ENCODE measurements around the gene CYGB. TPM values are rescaled to one million over a fixed set of nuclear protein-coding genes. Genes with fewer than 3 reads are reported as not detected.
A peak's percentile ranks its signal among the peaks of the same experiment; 100 is the strongest.

Gene CYGB
- polyA plus RNA-seq, 1 of the 3 experiments (the other 2 are of a cell fraction): 1.7 TPM

- ChIA-PET POLR2A (interaction anchor here (0.6 to 1.6 kb wide), 3 partner anchors 68 to 1487 kb away, joined by 3 to 4 read pairs (median 3); partner anchors contain the start of genes MRPL58 and PRPSAP1), CTCF (interaction anchor here (1.4 to 56.8 kb wide), 9 partner anchors 10 to 182 kb away, joined by 4 to 1687 read pairs (median 32); partner anchors contain the start of genes AANAT, RHBDF2 and UBE2O)
- Histone ChIP-seq H3K9ac (no peak overlapping the region), H2AFZ (ENCODE audit: low read depth) (no peak overlapping the region), H4K20me1 (ENCODE audit: insufficient read depth) (no peaks in the 10 kb centered on the region), H3F3A (replicated peaks; ENCODE audit: insufficient read depth) (peaks cover 19% of the 10 kb centered on the region), H3K79me2 (ENCODE audit: insufficient read depth) (peaks cover 24% of the 10 kb centered on the region; the same call in 1 of the 2 replicates), H3K4me1 (ENCODE audit: control insufficient read depth in 1 of 2, insufficient read depth in 2 of 2, low read depth in 1 of 2, low read length in 1 of 2) (peaks cover 21 to 61% of the 10 kb centered on the region in 2 experiments; a peak in 3 of 4 replicates), H3K36me3 (replicated peaks in 1 of 2; ENCODE audit: control insufficient read depth in 1 of 2, insufficient read depth in 2 of 2, low read length in 1 of 2) (no peaks in the 10 kb centered on the region), H3K4me2 (peak overlapping the region; percentile 92), H3K9me2 (no peaks in the 10 kb centered on the region), H3K27me3 (ENCODE audit: insufficient read depth) (no peaks in the 10 kb centered on the region), H3K9me3 (no peaks in the 10 kb centered on the region), H3K27ac (ENCODE audit: low read depth in 2 of 2, low read length in 1 of 2) (peak overlapping the region in 1 of 2 experiments; percentile 93; a peak in 2 of 4 replicates), H3K4me3 (ENCODE audit: low read depth in 2 of 2, low read length in 1 of 2) (no peak overlapping the region)
- 65% methylated on average over 5 of the region's 5 CpGs for WGBS (ENCODE audit: low lambda C conversion rate)
- no peak for DNase-seq
- TF ChIP-seq MXI1 (IDR thresholded peaks at IDR 0.05; ENCODE audit: low read depth, low read length) (no peak), REST (IDR thresholded peaks at IDR 0.05; ENCODE audit: low read depth, low read length) (no peak), RAD21 (IDR thresholded peaks at IDR 0.05; ENCODE audit: low read length) (no peak), TEAD4 (IDR thresholded peaks at IDR 0.05; ENCODE audit: borderline replicate concordance, insufficient read depth) (no peak), FOSL2 (IDR thresholded peaks at IDR 0.05; ENCODE audit: borderline replicate concordance, low read depth) (peak; percentile 37; the same call in 1 of the 2 replicates), TCF12 (IDR thresholded peaks at IDR 0.05) (0 out of 2 replicates have a peak, but pooled peaks have one; percentile 6)
Observed at GRCh38 chr17:76499267-76499667, 38.2 kb downstream of the CYGB start.

GRCh38 chr17:76498876-76499251 is 38.6 kb downstream of the CYGB start:
- CTCF ChIA-PET: interaction anchor here (1.1 to 56.8 kb wide), 10 partner anchors 9 to 208 kb away, joined by 3 to 1687 read pairs (median 26); partner anchors contain the start of genes AANAT, RHBDF2 and UBE2O
- no peak overlapping the region for H2AFZ ChIP-seq (ENCODE audit: low read depth)

More at GRCh38 chr17:76498876-76499251, 38.6 kb downstream of the CYGB start:
- H3K36me3 ChIP-seq (replicated peaks in 1 of 2; ENCODE audit: control insufficient read depth in 1 of 2, insufficient read depth in 2 of 2, low read length in 1 of 2): no peaks in the 10 kb centered on the region
- peak overlapping the region; percentile 92 for H3K4me2 ChIP-seq
- TF ChIP-seq TAF1 (IDR thresholded peaks at IDR 0.05; ENCODE audit: borderline replicate concordance, low read depth, low read length) (no peak), ELF1 (IDR thresholded peaks at IDR 0.05) (no peak), POLR2AphosphoS5 (IDR thresholded peaks at IDR 0.05; ENCODE audit: low read depth, low read length) (no peak), IRF3 (IDR thresholded peaks at IDR 0.05; ENCODE audit: low read depth, low read length) (no peak), SMC3 (IDR thresholded peaks at IDR 0.05; ENCODE audit: low read depth, low read length) (no peak), NFIC (IDR thresholded peaks at IDR 0.05; ENCODE audit: borderline replicate concordance) (no peak), TCF12 (IDR thresholded peaks at IDR 0.05) (no peak)
- no peaks in the 10 kb centered on the region for H4K20me1 ChIP-seq (ENCODE audit: insufficient read depth)
- no peaks in the 10 kb centered on the region for H3K9me3 ChIP-seq
- POLR2A ChIA-PET: interaction anchor here (0.6 to 1.6 kb wide), 4 partner anchors 45 to 1486 kb away, joined by 3 to 6 read pairs (median 4); partner anchors contain the start of genes MRPL58 and PRPSAP1
- no peak for DNase-seq
- H3K27me3 ChIP-seq (ENCODE audit: insufficient read depth): no peaks in the 10 kb centered on the region
- H3K27ac ChIP-seq (ENCODE audit: low read depth in 2 of 2, low read length in 1 of 2): peak overlapping the region; percentile 48 to 93
- peak overlapping the region; percentile 24; the same call in 1 of the 2 replicates for H3K9ac ChIP-seq
- peaks cover 21 to 64% of the 10 kb centered on the region in 2 experiments; a peak in 3 of 4 replicates for H3K4me1 ChIP-seq (ENCODE audit: control insufficient read depth in 1 of 2, insufficient read depth in 2 of 2, low read depth in 1 of 2, low read length in 1 of 2)
- 92% methylated on average over 4 of the region's 4 CpGs for WGBS (ENCODE audit: low lambda C conversion rate)
- H3K9me2 ChIP-seq: no peaks in the 10 kb centered on the region
- H3K79me2 ChIP-seq (ENCODE audit: insufficient read depth): peaks cover 24% of the 10 kb centered on the region; the same call in 1 of the 2 replicates
- H3F3A ChIP-seq (replicated peaks; ENCODE audit: insufficient read depth): peaks cover 15% of the 10 kb centered on the region
- no peak overlapping the region for H3K4me3 ChIP-seq (ENCODE audit: low read depth in 2 of 2, low read length in 1 of 2)

Measured in SK-N-SH (cell line).